GM12878 (cell line): ENCODE measurements around the gene HNRNPA1.

Experiments used
- EED ChIP-seq: sonication (generic); IDR thresholded peaks from 2 replicates; pipeline ENCODE4 v1.6.1; 2016; ENCODE audit warnings: antibody characterized with exemption, low read depth
- EZH2 ChIP-seq: IDR thresholded peaks from 2 replicates; pipeline ENCODE4 v1.6.1; 2012; ENCODE audit warnings: low read depth, mild to moderate bottlenecking, control low read depth, inconsistent platforms, low read length, borderline replicate concordance; ENCODE audit not compliant: control insufficient read depth
- IRF5 ChIP-seq: fragments of 450-650 bp; IDR thresholded peaks from 2 replicates; pipeline ENCODE4 v1.6.1; 2017; ENCODE audit warnings: borderline replicate concordance
- POLR2A ChIP-seq: IDR thresholded peaks from 2 replicates; pipeline ENCODE4 v1.6.1; 2011; ENCODE audit warnings: low read depth, mild to moderate bottlenecking, low read length
- RAD21 ChIP-seq: IDR thresholded peaks from 2 replicates; pipeline ENCODE4 v1.6.1; 2011; ENCODE audit warnings: mild to moderate bottlenecking, low read depth, low read length, moderate library complexity; ENCODE audit not compliant: insufficient read depth
- RCOR1 ChIP-seq: conservative IDR thresholded peaks from 2 replicates; pipeline ENCODE4 v1.6.1; 2012; ENCODE audit warnings: low read depth, low read length, improper control_type of control experiment
- TF ChIP-seq, protein P1 (sequence below): IDR thresholded peaks from 2 replicates; pipeline ENCODE4 v1.6.1; 2012; ENCODE audit warnings: low read length, inconsistent platforms

GRCh38 chr12:54306925-54307741, 26.6 kb downstream of the HNRNPA1 start:
- TF ChIP-seq IRF5 (no peak), EZH2 (no peak), EED (no peak), RCOR1 (no peak), POLR2A (no peak), RAD21 (no peak)
- TF ChIP-seq, protein P1, sequence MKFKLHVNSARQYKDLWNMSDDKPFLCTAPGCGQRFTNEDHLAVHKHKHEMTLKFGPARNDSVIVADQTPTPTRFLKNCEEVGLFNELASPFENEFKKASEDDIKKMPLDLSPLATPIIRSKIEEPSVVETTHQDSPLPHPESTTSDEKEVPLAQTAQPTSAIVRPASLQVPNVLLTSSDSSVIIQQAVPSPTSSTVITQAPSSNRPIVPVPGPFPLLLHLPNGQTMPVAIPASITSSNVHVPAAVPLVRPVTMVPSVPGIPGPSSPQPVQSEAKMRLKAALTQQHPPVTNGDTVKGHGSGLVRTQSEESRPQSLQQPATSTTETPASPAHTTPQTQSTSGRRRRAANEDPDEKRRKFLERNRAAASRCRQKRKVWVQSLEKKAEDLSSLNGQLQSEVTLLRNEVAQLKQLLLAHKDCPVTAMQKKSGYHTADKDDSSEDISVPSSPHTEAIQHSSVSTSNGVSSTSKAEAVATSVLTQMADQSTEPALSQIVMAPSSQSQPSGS, result no peak
